Measurements from ENCODE around the gene OR9A2.
A peak's percentile ranks its signal among the peaks of the same experiment; 100 is the strongest.

DNA sequence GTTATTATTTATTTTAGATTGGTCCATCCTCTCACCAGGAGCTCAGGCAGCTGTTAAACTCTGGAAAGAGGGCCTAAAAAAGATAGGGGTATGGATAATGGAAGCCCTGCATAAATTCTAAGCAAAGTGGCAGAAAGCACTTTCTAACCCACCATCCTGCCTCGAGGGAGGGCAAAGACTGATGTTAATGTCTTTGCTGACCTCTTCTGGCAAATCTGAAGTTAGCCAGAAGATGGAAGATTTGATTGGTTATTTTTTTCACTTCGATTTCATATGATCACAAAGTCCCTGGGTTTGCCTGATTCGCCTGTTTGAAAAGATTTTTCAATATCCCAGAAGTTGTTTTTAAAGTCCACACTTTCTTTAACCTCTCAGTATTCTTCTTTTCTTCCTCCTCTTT lies 24.8 kb downstream of the OR9A2 start:
- TF ChIP-seq, protein P1, sequence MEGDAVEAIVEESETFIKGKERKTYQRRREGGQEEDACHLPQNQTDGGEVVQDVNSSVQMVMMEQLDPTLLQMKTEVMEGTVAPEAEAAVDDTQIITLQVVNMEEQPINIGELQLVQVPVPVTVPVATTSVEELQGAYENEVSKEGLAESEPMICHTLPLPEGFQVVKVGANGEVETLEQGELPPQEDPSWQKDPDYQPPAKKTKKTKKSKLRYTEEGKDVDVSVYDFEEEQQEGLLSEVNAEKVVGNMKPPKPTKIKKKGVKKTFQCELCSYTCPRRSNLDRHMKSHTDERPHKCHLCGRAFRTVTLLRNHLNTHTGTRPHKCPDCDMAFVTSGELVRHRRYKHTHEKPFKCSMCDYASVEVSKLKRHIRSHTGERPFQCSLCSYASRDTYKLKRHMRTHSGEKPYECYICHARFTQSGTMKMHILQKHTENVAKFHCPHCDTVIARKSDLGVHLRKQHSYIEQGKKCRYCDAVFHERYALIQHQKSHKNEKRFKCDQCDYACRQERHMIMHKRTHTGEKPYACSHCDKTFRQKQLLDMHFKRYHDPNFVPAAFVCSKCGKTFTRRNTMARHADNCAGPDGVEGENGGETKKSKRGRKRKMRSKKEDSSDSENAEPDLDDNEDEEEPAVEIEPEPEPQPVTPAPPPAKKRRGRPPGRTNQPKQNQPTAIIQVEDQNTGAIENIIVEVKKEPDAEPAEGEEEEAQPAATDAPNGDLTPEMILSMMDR (conservative IDR thresholded peaks at IDR 0.05) = peak; percentile 73
- no peak for TF ChIP-seq EZH2 (IDR thresholded peaks at IDR 0.05; ENCODE audit: low read depth)
